Measurements from ENCODE around the gene PRPF19.

DNA sequence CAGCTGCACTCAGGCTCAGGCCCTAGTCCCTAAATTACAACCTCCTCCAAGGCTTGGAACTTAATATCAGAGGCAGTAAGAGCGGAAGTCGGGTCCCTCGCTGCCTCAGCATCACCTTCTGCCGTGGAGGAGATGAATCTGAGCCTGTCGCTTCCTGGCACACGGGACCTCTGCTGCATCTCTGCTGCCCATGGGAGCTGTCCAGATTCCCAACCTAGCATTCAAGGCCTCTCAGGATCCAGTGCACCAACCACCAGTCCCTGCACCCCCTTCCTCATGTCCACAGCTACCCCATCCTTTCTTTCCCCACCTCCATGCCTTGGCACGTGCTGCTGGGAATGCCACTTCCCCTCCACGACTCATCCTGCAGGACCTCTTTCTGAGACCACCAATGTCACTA lies 48.1 kb downstream of the PRPF19 start:
- TF ChIP-seq, protein P1, sequence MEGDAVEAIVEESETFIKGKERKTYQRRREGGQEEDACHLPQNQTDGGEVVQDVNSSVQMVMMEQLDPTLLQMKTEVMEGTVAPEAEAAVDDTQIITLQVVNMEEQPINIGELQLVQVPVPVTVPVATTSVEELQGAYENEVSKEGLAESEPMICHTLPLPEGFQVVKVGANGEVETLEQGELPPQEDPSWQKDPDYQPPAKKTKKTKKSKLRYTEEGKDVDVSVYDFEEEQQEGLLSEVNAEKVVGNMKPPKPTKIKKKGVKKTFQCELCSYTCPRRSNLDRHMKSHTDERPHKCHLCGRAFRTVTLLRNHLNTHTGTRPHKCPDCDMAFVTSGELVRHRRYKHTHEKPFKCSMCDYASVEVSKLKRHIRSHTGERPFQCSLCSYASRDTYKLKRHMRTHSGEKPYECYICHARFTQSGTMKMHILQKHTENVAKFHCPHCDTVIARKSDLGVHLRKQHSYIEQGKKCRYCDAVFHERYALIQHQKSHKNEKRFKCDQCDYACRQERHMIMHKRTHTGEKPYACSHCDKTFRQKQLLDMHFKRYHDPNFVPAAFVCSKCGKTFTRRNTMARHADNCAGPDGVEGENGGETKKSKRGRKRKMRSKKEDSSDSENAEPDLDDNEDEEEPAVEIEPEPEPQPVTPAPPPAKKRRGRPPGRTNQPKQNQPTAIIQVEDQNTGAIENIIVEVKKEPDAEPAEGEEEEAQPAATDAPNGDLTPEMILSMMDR (IDR thresholded peaks at IDR 0.05): no peak
- no peak for TF ChIP-seq POLR2A (IDR thresholded peaks at IDR 0.05)
